ENCODE results near the gene FNDC3B.
"Not testable (repeated sequence)": the region's sequence is repeated elsewhere in the genome, so short reads cannot be mapped to it uniquely, and the experiment has no call there.

The FNDC3B gene

DNA sequence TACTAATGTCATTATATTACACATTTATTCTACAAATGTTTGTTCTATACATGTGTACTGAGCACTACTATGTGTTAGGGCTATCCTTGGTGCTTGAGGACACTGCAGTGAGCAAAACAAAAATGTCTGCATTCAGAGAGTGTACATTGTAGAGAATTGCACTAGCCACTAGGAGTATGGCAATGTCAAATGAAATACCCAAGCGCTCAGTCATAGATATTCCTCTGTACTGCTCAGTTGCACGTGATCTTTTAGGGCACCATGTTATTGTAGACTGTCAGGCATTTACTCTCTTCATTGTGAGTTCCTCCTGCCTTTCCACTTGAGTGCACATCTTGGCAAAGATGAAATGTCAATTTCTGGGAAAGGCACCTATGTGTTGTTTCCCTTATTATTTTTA, 36.8 kb downstream of the FNDC3B start:
- peak; percentile 33 for DNase-seq

DNA sequence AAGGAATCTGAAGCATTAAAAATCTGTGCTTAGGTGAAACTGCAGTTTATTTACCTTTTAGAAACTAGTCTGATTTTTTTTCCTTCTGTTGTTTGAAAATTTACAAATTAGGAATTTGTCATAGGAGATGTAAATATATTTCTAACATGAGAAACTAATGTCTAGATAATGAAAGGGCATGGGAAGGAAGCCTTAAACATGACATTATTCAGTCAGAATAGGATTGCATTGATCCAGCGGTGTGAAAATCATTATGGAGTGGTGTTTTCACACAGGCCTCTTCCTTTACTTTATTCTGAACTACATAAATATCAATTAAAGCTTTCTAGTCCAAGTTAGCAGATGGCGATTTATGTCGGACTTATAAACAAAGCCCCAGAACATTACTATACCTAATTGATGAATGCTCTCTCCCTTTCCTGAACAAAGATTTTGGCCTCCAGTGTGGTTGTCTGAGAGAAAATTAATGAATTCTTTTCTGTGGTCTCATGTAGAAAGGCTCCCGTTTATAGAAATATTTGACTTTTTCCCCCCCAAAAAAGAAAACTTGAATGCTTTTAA, 37.9 kb downstream of the FNDC3B start:
- no peak for DNase-seq

DNA sequence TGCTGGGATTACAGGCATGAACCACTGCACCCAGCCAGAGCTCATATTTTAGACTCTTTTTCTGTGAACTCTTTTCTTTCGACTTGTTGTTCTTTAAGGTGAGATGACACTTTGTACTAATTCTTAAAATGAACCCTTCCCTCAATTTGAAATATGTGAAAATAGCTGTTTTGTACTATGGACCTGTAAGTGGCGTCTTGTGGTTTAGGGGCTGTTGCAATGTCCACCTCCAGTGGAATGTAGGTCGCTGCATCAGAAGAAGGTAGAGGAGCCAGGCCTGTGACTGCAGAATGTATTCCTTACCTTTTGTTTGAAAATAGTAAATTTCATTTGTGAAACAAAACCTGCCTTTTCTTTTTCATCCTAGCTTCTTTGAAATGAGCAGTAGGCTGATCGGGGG, 38.9 kb downstream of the FNDC3B start:
- no peak for DNase-seq

DNA sequence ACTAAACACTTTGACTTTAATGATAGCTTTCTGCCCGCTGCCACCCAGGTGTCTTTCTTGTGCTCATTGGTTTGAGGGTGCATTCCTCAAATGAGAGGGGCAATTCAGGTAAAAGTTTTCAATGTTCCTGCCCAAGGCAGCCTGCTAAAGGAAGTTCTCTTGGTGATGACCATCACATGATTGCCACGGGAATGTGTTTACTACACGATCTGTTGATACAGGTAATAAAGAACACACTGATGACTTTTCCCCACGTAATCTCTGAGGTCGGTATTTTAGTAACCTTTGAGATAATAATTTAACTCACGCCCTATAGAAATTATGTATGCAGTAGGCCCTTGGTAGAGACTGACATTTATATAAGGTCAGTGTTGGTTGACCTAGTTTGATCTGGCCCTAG, 39.3 kb downstream of the FNDC3B start:
- no peak for DNase-seq

DNA sequence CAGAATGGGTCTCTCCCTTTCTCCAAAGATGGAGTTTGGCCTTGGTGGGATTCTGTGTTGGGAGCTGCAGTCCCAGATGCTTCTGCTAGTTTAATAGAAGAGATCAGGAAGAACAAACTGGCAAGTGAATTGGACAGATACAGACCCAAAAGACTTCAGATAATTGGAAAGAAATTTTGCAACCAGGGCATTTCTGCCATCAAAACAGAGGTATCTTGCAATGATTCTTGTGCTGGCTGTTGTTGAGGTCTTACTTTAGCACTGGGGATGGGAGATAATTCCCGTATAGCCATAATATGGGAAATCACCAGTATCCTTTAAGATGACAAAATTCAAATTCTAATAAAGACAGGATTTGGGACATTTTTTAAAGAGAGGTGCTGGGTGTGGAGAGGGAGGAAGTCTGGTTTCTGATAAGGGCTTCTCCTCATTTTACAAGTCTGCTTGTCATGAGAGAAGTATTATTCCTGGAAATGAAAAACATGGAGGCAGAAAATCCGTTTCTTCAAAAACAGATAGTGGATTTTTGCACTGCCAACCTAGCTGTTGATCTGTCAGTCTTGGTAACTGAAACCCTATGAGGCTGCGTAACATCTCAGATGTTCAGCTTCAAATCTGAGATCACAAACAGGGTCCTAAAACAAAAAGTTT, 40.1 kb downstream of the FNDC3B start:
- no peak for DNase-seq

DNA sequence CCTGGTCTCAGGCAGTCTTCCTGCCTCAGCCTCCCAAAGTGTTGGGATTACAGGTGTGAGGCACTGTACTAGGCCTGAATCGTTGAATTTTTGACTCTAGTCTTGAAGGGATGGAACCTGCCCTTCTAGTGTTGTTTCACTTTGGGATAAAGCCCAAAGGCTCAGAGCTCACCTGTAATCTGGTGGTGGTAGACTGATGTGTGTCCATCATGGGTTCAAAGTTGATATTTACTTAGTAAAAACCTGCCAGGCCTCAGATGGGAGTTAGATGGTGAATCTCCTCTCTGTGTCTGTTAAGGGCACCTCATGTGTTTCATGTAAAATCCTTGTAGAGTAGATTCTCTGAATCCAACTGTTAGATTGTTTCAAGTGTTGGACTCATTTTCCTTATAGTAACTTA, 41.1 kb downstream of the FNDC3B start:
- DNase-seq, result no peak

DNA sequence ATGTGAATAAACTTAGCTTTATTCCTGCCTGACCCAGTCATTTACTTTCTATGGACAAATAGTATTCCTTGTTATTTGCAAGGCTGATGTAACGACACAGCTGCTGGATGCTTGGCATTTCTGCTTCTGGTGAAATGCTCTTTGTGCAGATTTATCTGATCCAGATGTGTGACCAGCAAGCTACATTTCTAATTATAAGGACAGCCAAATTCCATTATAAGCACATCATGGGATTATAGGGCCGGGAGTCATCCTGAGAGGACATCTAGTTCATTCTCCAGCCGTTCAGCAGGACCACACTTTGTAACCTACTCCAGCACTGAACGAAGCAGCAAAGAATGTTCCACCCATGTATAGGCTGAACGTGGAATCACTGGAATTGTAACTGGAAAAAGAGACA, 42.9 kb downstream of the FNDC3B start:
- DNase-seq, result no peak

DNA sequence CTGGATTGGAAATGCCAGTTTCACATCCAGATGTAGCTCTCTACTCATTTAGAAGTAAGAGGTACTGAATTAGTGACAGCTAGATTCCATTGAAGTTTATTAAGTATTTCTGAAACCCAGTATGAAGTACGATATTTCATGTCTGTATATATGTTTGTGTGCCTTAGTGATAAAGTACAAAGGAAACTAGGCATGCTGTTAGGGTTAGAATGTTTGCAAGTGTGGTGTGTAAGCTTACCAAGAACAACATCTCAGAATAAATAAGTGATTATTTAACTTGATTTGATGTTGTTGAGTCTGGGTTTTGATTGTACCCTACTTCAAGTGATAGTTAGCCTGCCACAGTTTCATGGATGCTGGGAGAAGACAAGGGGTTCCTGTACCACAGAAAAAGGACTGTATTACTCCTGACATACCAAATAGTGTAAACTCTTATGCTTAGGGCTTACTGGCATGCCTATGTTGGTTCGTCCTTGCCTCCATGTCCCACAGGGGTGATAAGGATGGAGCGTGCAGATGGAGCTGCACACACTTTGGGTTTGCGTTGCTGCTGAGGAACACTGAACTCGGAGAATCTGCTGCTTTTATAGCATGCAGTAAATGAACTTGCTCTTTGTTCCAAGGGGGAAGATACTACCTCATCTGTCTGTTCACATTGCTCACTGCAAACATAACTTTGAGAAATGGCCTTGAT, 43.6 kb downstream of the FNDC3B start:
- DNase-seq, result no peak

DNA sequence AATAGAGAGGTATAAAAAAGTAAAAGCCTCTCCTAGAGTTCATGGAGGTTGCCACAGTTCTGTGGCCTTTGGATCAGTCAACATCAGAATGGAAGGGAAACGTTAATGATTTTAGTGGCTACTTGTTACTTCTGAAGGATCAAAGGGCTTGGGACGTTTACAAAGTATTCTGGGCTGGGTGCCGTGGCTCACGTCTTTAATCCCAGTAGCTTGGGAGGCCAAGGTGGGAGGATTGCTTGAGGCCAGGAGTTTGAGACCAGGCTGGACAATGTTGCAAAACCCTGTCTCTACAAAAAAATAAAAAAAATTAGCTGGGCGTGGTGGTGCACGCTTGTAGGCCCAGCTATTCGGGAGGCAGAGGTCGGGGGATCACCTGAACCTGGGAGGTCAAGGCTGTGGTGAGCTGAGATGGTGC, 44.6 kb downstream of the FNDC3B start:
- no peak for DNase-seq

DNA sequence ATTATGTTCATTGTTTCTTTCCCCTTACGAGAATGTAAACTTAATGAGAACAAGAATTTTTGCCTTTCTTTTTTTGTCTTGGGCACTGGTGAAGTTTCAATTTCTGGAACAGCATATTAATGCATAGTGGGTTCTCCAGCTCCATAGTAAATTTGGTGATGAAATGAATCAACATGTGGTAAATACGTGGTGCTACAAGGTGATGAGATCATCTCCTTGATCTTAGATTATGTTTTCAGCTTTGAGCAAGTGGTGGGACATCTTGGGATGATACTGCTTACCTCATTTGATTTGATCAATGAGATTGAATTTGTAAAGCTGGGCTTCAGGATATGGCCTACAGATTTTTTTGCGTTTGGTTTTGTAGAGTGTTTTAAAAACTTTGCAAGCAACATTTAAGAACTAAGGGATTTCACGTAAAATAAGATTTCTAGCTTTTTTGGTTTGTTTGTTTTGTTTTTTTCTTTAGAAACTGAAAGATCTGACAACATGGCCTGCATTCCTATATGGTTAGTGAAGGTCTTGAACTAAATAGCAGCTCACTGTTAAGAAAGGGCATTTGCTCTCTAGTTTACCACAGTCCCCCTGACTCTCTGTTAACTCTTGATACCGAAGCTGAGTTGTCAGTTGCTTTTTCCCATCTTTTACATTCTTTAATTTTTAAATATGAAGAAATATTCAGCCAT, 45.6 kb downstream of the FNDC3B start:
- DNase-seq, result no peak

DNA sequence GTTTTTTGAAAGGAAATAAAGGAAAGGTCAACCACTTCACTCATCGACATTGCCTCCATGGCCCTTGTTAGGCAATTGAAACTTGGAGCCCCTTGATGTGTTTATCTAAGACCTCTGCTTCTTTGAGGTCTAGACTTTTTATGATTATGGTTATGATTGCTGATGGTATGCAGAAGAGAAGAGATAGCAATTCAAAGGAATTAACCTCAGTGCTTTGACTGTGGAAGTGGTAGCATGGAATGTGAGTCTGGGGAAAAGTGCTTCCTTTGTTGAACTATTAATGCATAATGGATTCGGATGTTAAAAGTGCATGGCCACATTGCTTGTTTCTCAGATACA, 46.1 kb downstream of the FNDC3B start:
- DNase-seq, result no peak

DNA sequence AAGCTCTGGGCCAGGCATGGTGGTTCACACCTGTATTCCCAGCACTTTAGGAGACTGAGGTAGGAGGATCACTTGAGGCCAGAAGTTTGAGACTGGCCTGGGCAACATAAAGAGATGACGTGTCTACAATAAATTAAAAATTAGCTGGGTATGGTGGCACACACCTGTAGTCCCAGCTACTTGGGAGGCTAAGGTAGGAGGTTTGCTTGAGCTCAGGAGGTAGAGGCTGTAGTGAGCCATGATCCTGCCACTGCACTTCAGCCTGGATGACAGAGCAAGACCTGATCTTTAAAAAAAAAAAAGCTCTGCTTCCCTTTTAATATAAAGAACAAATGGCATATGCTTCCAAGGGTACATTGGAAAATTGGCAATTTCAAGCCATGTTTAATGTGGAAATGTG, 46.7 kb downstream of the FNDC3B start:
- no peak for DNase-seq

DNA sequence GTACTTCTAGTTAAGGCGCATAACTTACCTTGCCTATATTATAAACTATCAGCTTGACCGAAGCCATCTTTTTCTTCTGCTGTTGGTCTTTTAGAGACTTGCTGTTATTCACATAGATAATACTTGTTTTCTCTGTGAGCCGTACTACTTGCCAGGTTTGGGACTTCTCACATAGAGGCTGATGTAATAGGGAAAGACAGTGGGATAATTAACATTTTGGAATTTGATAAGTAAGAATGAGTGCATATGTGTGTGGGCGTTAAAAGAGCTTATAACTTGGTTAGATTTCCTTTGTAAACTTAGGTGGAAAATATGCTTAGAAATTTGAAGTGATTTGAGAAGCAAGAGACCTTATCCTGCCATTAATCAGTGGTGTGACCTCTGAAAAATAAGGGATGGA, 47.8 kb downstream of the FNDC3B start:
- DNase-seq, result no peak

DNA sequence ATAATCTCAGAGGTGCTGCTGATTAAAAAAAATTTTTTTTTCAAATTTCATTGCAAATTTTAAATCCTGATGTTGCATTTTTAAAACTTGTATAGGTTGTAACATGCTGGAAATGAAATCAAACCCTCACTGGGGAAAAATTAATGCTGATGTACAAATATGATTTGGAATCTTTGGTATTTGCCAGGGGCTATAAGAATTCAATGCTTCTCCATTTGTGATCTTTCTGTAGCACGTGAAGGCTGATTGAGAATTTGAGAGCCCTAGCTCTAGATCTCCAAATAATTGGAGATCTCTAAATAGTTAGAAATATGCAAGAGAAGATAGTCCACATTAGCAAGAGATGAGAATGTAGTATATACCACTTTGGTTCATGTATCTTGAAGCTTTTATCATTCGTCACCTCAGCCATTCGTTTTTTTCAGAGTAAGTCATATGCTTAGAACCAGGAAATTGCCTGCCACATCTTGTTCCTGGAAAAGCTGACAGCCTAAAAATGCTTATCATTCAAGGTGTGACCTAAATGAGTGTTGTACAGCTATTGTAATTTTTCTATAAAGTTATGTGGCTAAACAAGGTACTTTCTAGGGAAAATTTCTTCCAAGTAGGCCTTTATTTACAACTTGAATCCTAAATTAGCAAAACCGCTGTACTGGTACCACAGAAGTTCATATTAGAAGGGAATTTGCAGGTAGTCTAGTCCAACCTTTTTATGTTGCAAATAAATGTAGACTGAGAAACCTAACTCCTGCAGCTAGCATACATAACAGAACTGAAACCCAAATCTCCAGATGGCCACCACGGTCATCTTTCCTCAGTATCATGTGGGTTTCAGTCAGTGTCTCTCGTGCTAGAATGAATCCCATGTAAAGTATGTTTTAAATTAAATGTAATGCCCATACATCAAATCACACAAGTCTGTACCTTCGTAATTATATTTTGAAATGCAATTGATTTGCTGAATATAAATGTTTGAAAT, 48.5 kb downstream of the FNDC3B start:
- peak; percentile 3 for DNase-seq

DNA sequence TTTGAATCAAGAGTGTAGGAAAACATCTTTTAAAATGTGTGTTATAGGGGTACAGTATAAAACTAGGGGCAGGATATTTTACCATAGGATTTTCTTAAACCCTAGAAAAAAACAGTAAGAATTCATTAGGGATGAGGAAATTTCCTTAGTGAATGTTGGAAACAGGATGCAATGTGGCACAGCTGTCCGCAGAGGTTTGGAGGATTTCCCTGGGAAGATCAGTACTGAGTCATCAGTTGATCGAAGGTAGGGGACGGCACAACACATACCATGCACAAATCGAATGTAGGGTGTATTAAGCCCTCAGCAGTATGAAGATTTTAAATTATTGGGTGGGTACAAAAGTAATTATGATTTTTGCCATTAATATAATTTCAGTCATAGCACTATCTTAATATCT, 49.9 kb downstream of the FNDC3B start:
- DNase-seq, result no peak

DNA sequence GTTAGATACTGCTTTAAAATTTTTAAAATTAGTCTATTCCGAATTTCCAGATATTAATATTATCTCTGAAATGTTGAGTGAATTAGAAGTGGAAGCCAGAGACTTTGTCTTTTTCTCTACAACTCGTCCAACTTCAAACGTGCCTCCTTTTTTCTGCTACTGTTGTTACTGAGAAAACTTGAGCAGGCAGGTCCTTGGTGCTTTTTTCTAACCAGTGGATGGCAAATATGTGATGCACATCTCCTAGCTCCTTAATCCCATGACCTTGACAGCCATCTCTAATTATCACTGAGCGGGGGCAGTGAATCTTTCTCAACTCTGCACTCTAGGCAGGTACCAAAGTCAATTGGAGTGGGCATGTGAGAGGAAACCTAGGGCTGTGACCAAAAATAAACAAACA, 50.7 kb downstream of the FNDC3B start:
- no peak for DNase-seq

DNA sequence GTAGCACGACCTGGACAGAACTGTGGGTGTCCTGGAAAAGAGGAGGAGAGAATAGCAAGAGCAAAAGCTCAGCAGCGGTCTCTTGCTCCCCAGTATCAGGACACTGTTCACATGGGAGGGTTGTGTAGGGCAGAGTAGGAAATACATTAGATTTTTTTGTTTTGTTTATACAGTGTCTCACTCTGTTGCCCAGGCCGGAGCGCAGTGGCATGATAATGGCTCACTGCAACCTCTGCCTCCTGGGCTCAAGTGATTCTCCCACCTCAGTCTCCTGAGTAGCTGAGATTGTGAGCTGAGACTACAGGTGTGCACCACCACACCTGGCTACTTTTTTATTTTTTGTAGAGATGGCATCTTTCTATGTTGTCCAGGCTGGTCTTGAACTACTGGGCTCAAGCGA, 53.3 kb downstream of the FNDC3B start:
- DNase-seq, result no peak

DNA sequence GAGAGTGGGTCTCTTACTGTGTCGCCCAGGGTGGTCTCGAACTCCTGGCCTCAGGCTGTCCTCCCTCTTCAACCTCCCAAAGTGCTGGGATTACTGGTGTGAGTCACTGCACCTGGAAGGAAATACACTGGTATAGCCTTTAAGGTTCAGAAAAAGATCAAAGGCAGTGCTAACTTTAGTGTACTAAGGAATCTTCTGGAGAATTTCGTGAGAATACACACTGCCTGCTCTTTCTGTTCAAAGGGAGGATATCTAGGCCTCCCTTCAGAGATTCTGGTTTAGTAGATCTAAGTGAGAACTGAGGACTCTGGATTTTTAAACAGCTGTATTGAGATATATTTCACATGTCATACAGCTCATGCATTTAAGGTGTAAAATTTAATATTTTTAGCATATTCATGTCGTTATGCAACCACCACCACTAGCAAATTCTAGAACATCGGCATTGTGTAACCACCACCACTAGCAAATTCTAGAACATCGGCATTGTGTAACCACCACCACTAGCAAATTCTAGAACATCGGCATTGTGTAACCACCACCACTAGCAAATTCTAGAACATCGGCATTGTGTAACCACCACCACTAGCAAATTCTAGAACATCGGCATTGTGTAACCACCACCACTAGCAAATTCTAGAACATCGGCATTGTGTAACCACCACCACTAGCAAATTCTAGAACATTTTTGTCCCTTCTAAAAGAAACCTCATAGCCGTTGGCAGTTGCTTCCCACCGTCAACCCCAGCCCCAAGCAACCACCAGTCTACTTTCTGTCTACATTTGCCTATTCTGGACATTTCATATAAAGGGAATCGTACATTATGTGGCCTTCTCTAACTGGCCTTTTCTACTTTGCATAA, 54.4 kb downstream of the FNDC3B start:
- DNase-seq, result not testable (repeated sequence)

DNA sequence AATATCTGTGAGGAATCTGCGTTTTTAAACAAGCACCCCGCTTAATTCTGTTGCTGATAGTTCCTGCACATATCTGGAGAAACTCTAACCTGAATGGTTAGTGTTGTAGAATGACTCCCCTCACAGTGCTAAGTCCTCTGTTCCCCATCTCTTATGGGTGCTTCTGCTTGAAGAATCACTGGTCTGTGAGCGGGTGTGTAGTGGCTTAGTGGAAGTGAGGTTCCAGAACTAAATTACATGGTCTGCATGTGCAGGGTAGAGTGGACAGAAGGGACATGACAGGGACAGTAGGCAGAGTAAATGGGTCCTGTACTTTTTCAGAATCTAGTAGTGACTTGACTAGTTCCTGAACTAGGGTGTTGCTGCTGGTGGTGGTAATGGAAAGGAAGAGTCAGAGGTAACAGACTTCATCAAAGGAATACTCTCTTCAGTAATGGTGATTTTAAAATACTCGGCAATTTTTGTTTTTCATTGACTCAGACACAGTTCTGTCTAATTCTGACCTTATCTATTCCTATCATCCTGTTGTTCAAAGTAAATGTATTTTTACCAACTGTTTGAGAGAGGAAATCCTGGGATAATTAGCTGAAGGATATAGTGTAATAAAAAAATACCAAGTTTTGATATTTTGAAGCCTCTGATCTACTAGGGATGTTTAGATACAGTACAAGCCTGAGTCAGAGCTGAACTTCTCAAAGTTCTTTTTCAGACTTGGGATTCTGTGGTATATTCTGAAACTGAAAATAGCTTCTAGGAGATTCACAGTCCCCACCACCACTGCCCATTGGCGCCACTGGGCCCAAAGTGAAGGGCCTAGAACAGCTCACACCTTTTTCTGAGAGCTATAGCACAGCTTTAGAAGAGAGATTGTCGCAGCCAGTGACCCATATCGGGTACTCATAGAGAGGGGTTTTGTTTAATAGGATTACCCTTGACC, 55.5 kb downstream of the FNDC3B start:
- no peak for DNase-seq

DNA sequence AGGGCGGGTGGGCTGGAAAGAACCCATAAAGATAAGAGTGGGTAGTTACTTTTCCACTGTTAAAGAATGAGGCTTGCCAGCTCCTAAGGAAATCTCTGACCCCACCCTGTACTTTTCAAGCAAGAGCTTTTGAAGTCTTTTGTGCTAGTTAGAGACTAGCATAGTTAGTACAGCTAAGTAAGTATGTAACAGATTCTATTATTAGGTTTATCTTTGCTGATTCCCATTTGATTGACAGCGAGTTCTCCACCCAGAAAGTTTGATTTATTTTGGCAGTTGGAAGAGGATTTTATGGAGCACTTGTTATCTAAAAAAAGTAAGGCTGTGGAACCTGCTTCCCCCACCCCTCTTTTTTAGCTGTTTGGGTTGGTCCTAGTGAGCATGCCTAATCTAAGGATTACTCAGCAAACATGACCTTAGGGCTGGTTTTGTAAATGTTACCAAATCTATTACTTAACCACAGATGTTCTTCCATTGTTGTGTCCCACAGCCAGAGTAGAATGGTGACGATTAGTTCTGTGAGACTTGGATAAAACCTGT, 57.6 kb downstream of the FNDC3B start:
- DNase-seq, result no peak

Measured in NCI-H2171 treated with DMSO at 0.1 percent for 48 hours (cell line).